RWPE2 (cell line): Measurements from ENCODE around the gene EML5.
A peak's percentile ranks its signal among the peaks of the same experiment; 100 is the strongest.

Experiments used
- ATAC-seq: fragments of 200-7000 bp; cut with Tn5 transposase; 3 replicates; pipeline ENCODE4 v1.9.1; 2021; ENCODE audit warnings: low read depth
- DNase-seq: peaks from one replicate; pipeline ENCODE4 v3.0.0-alpha.2; 2020; ENCODE audit warnings: low spot score
- H3K27ac ChIP-seq: fragments of 450-650 bp; 2 replicates; pipeline ENCODE4 v1.5.1; 2017; ENCODE audit warnings: mild to moderate bottlenecking; ENCODE audit not compliant: poor library complexity, severe bottlenecking
- H3K27me3 ChIP-seq: fragments of 250-450 bp; sonication (Bioruptor Pico); 2 replicates; pipeline ENCODE4 v1.5.1; 2021; ENCODE audit warnings: mild to moderate bottlenecking, moderate library complexity; ENCODE audit not compliant: insufficient read depth, poor library complexity, severe bottlenecking
- H3K36me3 ChIP-seq: fragments of 250-450 bp; sonication (Bioruptor Pico); 2 replicates; pipeline ENCODE4 v1.5.1; 2020; ENCODE audit warnings: low read depth, mild to moderate bottlenecking, moderate library complexity
- H3K4me1 ChIP-seq: fragments of 250-450 bp; sonication (Bioruptor Pico); 2 replicates; pipeline ENCODE4 v1.5.1; 2021; ENCODE audit warnings: mild to moderate bottlenecking, moderate library complexity; ENCODE audit not compliant: insufficient read depth, poor library complexity, severe bottlenecking
- H3K4me3 ChIP-seq: fragments of 250-450 bp; sonication (Bioruptor Pico); 2 replicates; pipeline ENCODE4 v1.5.1; 2021; ENCODE audit warnings: mild to moderate bottlenecking, moderate library complexity; ENCODE audit not compliant: severe bottlenecking
- H3K9me3 ChIP-seq: fragments of 250-450 bp; sonication (Bioruptor Pico); 2 replicates; pipeline ENCODE4 v1.5.1; 2021; ENCODE audit warnings: mild to moderate bottlenecking, moderate library complexity; ENCODE audit not compliant: severe bottlenecking
- CTCF ChIP-seq: fragments of 450-650 bp; IDR thresholded peaks from one replicate; pipeline ENCODE4 v1.5.1; 2017; ENCODE audit warnings: mild to moderate bottlenecking, moderate library complexity; ENCODE audit not compliant: poor library complexity, severe bottlenecking

The EML5 gene

DNA sequence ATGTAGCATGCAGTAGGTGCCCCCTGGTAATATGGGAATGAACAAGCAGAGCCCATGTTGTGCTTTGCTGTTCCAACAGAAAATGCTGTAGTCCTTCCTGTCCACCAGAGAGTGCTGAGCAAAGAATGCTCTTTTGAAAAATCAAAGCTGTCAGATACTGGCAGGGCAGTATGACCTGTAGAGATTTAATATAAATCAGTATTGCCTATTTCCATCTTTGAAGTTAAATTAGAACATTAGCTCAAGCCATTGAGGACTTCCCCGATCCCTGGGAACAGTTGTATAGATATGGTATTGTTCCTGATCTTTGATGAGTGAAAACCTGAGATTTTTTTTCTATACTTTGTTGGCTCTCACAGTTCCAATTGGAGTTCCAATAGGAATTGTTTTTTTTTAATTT, 44.7 kb upstream of the EML5 start:
- DNase-seq: no peak
- TF ChIP-seq CTCF: no peak

GRCh38 chr14:88835661-88836060, 42.9 kb upstream of the EML5 start:
- Histone ChIP-seq H3K4me1 (peaks cover 29% of the 10 kb centered on the region), H3K9me3 (no peaks in the 10 kb centered on the region), H3K27ac (no peak overlapping the region), H3K4me3 (no peak overlapping the region), H3K27me3 (no peaks in the 10 kb centered on the region), H3K36me3 (peaks cover 5% of the 10 kb centered on the region; the same call in 1 of the 2 replicates)
- ATAC-seq (no peak), DNase-seq (no peak)
- no peak for TF ChIP-seq CTCF

More for the DNA sequence above, 44.7 kb upstream of the EML5 start:
- Histone ChIP-seq H3K27ac (no peak overlapping the region), H3K27me3 (no peaks in the 10 kb centered on the region), H3K4me3 (no peak overlapping the region), H3K4me1 (peaks cover 30% of the 10 kb centered on the region), H3K9me3 (no peaks in the 10 kb centered on the region), H3K36me3 (peaks cover 20% of the 10 kb centered on the region; the same call in 1 of the 2 replicates)
- no peak for ATAC-seq

- Histone ChIP-seq H3K4me1 (peaks cover 29% of the 10 kb centered on the region), H3K27ac (peak overlapping the region; percentile 7), H3K36me3 (0 out of 2 replicates have a peak, but pooled peaks cover 4% of the 10 kb centered on the region), H3K9me3 (no peaks in the 10 kb centered on the region), H3K27me3 (no peaks in the 10 kb centered on the region), H3K4me3 (no peak overlapping the region)
- DNase-seq (no peak), ATAC-seq (peak; percentile 42)
- no peak for TF ChIP-seq CTCF
Measured at GRCh38 chr14:88834883-88835431, 42.2 kb upstream of the EML5 start.

DNA sequence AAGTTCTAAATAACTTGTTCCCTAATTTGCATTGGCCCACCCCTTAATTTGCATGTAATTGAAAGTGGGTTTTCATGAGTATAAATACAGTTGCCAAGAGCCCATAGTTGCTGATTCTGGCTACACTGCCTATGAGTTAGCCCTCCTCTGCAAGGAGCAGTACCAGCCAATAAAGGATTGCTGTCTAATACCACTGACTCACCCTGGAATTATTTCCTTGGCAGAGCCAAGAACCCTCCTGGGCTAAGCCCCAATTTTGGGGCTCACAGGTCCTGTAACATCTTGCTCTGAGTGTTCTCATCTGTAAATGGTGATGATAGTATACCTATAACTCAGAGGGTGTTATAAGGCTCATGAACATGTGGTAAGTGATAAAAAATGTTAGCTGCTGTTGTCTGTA, 38.5 kb upstream of the EML5 start:
- H3K27me3 ChIP-seq: no peaks in the 10 kb centered on the region
- H3K4me3 ChIP-seq: no peak overlapping the region
- DNase-seq (no peak), ATAC-seq (peak; percentile 95)
- H3K27ac ChIP-seq: peak overlapping the region; percentile 25
- TF ChIP-seq CTCF: no peak
- H3K36me3 ChIP-seq: no peaks in the 10 kb centered on the region
- H3K9me3 ChIP-seq: no peaks in the 10 kb centered on the region
- peaks cover 29% of the 10 kb centered on the region for H3K4me1 ChIP-seq

DNA sequence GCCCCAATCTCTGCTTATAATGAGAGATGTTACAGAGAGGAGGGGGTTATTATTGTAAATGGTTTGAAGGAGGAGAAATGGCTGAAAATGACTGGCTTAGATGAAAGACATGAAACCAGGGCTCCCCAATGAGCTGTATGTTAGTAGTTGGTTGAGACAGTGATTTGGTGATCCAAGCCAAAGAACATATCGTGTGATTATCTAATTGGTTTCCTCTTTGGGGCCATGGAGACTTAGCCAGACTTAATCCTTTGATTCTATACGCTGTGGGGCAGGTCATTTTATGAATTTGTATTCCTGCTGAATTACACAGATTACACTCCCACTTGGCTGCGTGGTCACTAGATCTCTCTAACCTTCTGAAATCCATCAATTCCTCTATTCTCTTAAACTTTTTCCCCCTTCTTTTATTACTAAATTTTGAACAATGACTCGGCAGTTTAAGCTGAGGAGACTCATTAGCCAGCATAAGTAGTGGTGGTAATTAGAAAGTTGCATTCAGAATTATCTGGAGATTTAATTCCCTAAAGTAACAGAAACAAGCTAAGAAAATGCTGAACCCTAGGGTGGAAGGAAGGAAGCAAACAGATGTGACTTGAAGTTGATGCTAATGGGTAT, 37.0 kb upstream of the EML5 start:
- no peak for DNase-seq
- H3K4me1 ChIP-seq: peaks cover 25% of the 10 kb centered on the region
- no peak overlapping the region for H3K27ac ChIP-seq
- H3K9me3 ChIP-seq: no peaks in the 10 kb centered on the region
- no peak for ATAC-seq
- no peaks in the 10 kb centered on the region for H3K36me3 ChIP-seq
- H3K4me3 ChIP-seq: no peak overlapping the region
- TF ChIP-seq CTCF: no peak
- no peaks in the 10 kb centered on the region for H3K27me3 ChIP-seq
